Fibroblast of mammary gland (primary cell): Measurements from ENCODE around the gene MAP3K5.

ENCODE experiments used
- DNase-seq: peaks from one replicate; pipeline ENCODE4 v3.0.0-alpha.2; 2010; ENCODE audit warnings: low read depth
- H3K4me3 ChIP-seq: 2 replicates; pipeline ENCODE4 v1.5.1; 2011; ENCODE audit warnings: low read depth, mild to moderate bottlenecking, low read length, moderate library complexity; ENCODE audit not compliant: control insufficient read depth
- TF ChIP-seq, protein P1 (sequence below): conservative IDR thresholded peaks from 2 replicates; pipeline ENCODE4 v1.5.1; 2011; ENCODE audit warnings: low read depth, low read length, inconsistent platforms; ENCODE audit not compliant: control insufficient read depth, insufficient read depth

The MAP3K5 gene

DNA sequence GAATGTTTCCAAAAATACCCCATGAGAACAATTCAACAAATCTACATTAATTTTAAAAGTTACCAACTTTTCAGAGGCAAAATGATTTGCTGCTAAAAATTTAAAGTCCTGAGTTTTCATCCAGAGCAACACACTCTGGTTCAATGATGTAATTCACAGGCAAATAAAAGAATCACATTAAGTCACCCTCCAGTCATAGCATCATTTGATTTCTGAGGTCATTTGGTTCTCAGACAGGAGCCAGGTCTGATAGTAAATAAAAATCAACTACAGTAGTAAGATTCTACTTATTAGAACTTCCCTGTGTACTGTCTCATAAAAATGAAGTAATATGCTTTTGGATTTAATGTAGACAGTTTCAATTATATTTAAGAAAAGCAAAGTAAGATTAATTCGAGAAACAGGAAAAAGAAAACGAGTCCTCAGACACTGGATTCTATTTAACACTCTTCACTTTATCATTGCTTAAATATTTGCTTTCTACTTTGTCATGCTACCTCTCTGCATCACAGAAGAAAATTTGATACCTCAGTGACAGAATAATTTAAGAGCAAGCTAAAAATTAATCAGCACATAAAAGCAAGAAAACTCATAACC, 267.8 kb downstream of the MAP3K5 start:
- DNase-seq: no peak
- TF ChIP-seq, protein P1, sequence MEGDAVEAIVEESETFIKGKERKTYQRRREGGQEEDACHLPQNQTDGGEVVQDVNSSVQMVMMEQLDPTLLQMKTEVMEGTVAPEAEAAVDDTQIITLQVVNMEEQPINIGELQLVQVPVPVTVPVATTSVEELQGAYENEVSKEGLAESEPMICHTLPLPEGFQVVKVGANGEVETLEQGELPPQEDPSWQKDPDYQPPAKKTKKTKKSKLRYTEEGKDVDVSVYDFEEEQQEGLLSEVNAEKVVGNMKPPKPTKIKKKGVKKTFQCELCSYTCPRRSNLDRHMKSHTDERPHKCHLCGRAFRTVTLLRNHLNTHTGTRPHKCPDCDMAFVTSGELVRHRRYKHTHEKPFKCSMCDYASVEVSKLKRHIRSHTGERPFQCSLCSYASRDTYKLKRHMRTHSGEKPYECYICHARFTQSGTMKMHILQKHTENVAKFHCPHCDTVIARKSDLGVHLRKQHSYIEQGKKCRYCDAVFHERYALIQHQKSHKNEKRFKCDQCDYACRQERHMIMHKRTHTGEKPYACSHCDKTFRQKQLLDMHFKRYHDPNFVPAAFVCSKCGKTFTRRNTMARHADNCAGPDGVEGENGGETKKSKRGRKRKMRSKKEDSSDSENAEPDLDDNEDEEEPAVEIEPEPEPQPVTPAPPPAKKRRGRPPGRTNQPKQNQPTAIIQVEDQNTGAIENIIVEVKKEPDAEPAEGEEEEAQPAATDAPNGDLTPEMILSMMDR: no peak
- no peak overlapping the region for H3K4me3 ChIP-seq

DNA sequence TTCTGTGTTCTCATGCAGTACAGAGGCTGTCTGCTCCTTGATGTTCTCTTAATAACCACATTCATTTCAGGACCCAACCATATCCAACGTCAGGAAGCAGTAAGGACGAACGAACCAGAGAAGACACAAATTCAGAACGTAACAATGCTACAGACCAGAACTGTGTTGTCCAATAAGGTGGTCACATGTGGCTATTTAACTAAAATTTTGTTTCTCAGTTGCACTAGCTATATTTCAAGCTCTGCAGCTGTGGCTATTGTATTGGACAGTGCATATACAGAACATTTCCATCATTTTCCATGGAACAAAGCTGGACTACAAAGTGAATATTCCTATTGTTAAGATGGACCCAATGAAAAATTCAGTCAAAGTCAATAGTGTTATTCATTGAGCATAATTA, 269.1 kb downstream of the MAP3K5 start:
- DNase-seq: no peak
- TF ChIP-seq, protein P1: no peak
- no peak overlapping the region for H3K4me3 ChIP-seq

DNA sequence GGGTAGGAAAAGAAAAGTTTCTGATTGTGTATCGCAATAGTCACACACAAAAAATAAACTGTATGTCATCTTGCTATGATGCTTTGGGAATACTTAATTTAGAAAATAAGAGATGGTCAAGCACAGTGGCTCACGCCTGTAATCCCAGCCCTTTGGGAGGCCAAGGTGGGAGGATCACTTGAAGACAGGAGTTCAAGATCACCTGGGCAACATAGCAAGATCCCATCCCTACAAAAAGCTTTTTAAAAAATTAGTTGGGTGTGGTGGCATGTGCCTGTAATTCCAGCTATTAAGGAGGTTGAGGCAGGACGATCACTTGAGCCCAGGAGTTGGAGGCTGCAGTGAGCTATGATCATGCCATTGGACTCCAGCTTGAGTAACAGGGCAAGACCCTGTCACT, 269.6 kb downstream of the MAP3K5 start:
- TF ChIP-seq, protein P1: no peak
- no peak overlapping the region for H3K4me3 ChIP-seq
- no peak for DNase-seq

DNA sequence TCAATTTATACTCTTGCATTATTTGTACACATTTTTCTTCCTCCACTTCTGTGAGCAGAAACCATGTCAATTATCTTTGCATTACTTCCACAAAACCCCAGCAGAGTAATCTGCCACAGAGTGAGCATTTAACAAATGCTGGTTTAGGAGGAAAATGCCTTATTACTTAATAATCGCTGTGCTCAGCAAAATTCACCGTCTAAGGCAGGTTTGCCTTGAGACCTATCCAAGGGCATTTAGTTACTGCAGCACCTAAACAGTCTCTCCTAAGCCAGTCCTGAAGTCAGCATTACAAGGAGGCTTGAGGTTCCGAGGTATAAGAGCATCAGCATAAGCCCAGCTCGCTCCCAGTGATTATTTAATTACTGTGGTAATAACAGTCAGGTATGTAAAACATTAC, 270.4 kb downstream of the MAP3K5 start:
- H3K4me3 ChIP-seq: no peak overlapping the region
- TF ChIP-seq, protein P1: no peak
- no peak for DNase-seq

DNA sequence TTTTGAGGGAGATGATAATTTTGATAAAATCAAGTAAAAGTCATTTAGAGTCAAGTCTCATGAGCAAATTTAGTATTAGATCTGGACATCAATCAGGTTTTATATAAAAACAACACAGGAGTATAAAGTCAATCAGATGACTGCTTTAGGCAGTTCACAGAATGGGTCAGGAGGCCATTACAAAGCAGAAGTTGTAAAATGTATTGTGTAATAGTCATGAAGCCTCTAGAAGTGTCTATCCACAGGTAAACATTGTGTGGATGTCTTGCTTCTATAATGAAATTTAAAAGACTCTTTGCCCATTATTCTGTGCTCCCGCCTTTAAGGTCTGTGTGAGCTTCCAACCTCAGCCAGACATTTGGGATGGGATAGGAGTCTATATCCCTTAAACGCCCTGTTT, 270.9 kb downstream of the MAP3K5 start:
- DNase-seq: no peak
- H3K4me3 ChIP-seq: no peak overlapping the region
- TF ChIP-seq, protein P1: no peak

DNA sequence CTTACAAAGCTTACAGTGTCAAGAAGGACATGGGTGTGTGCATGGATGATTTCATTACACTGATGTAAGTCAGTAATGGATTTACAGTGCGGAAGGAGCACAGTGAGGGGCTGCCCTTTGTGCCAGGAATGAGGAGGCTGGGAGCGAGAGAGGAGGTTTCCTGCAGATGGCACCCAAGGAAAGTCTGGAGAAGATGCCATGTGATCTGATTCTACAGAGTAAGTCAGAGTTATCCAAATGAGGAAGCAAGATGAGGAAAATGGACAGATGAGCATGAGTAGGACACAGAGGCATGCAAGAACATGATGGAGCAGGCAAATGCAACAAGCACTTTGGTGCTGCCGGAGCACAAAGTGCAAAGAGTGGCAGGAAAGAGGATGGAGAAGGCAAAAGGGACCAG, 271.8 kb downstream of the MAP3K5 start:
- H3K4me3 ChIP-seq: no peak overlapping the region
- TF ChIP-seq, protein P1: no peak
- DNase-seq: no peak

DNA sequence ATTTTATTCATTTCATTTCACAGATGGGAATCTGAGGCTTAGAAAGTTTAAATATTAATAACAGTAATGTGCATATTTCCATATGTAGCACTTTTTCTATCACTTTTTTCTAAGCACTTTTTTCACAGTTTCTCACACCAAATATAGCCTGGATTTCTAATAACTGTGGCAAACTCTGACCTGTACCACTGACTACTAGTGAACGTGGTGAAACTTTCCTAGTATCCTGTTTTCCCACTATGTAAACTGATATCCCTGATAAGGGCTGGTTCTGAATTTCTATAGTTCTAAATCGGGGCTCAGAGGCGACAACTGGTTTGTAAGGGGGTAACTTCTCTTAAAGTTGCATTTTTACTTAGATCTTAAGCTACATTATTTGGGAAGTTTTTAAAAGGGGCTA, 274.7 kb downstream of the MAP3K5 start:
- TF ChIP-seq, protein P1: no peak
- DNase-seq: no peak

More for the DNA sequence above, 274.7 kb downstream of the MAP3K5 start:
- H3K4me3 ChIP-seq: no peak overlapping the region
